GM12878 (cell line): ENCODE results near the gene LRRC30. TPM values are rescaled to one million over a fixed set of nuclear protein-coding genes. Genes with fewer than 3 reads are reported as not detected.

ENCODE experiments used
- ATAC-seq: fragments of 200-7000 bp; cut with Tn5 transposase; 3 replicates; pipeline ENCODE4 v1.9.1; 2020; ENCODE audit warnings: mild to moderate bottlenecking, moderate library complexity
- BruUV-seq: library from RNA; stranded (reverse); fragments of 400-500 nt; replicated peaks from 2 replicates; lab custom pipeline; 2021; lab: Mats Ljungman, UMichigan
- CTCF ChIA-PET: fragments of 300-600 bp; sonication (Branson Sonifier 250); formaldehyde crosslinking; extraction: SDS; loops from one replicate; lab custom pipeline; 2021; ENCODE audit warnings: inconsistent platforms; lab: Yijun Ruan, JAX
- POLR2A ChIA-PET: fragments of 350-600 bp; formaldehyde crosslinking; extraction: SDS; loops from one replicate; lab custom pipeline; 2021; ENCODE audit warnings: inconsistent platforms; lab: Charles Lee
- RAD21 ChIA-PET: fragments of 300-600 bp; sonication (Branson Sonifier 250); formaldehyde crosslinking; loops from one replicate; lab custom pipeline; 2023; ENCODE audit warnings: antibody characterized with exemption; ENCODE audit not compliant: unreplicated experiment; lab: Charles Lee
- SMC1A ChIA-PET: fragments of 300-600 bp; sonication (Branson Sonifier 250); formaldehyde crosslinking; loops from one replicate; lab custom pipeline; 2023; ENCODE audit not compliant: unreplicated experiment, uncharacterized antibody; lab: Charles Lee
- DNase-seq: peaks from one replicate; pipeline ENCODE4 v3.0.0-alpha.2; 2011; ENCODE audit warnings: low read depth, low spot score
- FAIRE-seq: peaks from 3 replicates; lab custom pipeline; 2011; peaks lifted over from hg19 to GRCh38; lab: Jason Lieb, UNC
- H2AFZ ChIP-seq: 2 replicates; pipeline ENCODE4 v1.6.0; 2011; ENCODE audit warnings: low read depth, low read length, control low read depth; ENCODE audit not compliant: control insufficient read depth
- H3K27ac ChIP-seq: 2 replicates; pipeline ENCODE4 v1.5.1; 2011; ENCODE audit warnings: control low read depth; ENCODE audit not compliant: control insufficient read depth, insufficient read depth
- H3K27me3 ChIP-seq, 2 experiments: replicated peaks in 1 of 2; 2 replicates each; pipeline versions ENCODE4 v1.6.0 to v1.6.1; 2011; ENCODE audit warnings: low read length in 1 of 2; ENCODE audit not compliant: control insufficient read depth in 2 of 2, insufficient read depth in 2 of 2
- H3K36me3 ChIP-seq, 2 experiments: 2 replicates each; pipeline ENCODE4 v1.5.1; 2011; ENCODE audit warnings: low read length in 1 of 2; ENCODE audit not compliant: control insufficient read depth in 2 of 2, insufficient read depth in 2 of 2
- H3K4me1 ChIP-seq: 2 replicates; pipeline ENCODE4 v1.6.1; 2011; ENCODE audit warnings: mild to moderate bottlenecking, low read length, moderate library complexity, mixed read lengths; ENCODE audit not compliant: control insufficient read depth, insufficient read depth
- H3K4me2 ChIP-seq: 2 replicates; pipeline ENCODE4 v1.6.0; 2011; ENCODE audit warnings: control low read depth; ENCODE audit not compliant: control insufficient read depth, insufficient read depth
- H3K4me3 ChIP-seq: fragments of 200-600 bp; sonication (generic); 2 replicates; pipeline ENCODE4 v1.5.1; 2016
- H3K79me2 ChIP-seq: 2 replicates; pipeline ENCODE4 v1.6.0; 2011; ENCODE audit warnings: low read length; ENCODE audit not compliant: control insufficient read depth, insufficient read depth
- H3K9ac ChIP-seq: 2 replicates; pipeline ENCODE4 v1.8.0; 2011; ENCODE audit warnings: low read length, control low read depth, mixed read lengths; ENCODE audit not compliant: control insufficient read depth, insufficient read depth
- H3K9me3 ChIP-seq: replicated peaks from 3 replicates; pipeline ENCODE4 v1.5.1; 2011; ENCODE audit warnings: mild to moderate bottlenecking, low read length; ENCODE audit not compliant: control insufficient read depth, insufficient read depth
- H4K20me1 ChIP-seq: 2 replicates; pipeline ENCODE4 v1.6.0; 2011; ENCODE audit not compliant: control insufficient read depth, insufficient read depth
- SIX5 ChIP-seq: IDR thresholded peaks from 2 replicates; pipeline ENCODE4 v1.6.1; 2011; ENCODE audit warnings: mild to moderate bottlenecking, low read depth, low read length, moderate library complexity; ENCODE audit not compliant: severe bottlenecking
- ZNF24 ChIP-seq: fragments of 450-650 bp; IDR thresholded peaks from 2 replicates; pipeline ENCODE4 v1.6.1; 2017; ENCODE audit warnings: antibody characterized with exemption, mild to moderate bottlenecking
- WGBS: methylation state at CpG from one replicate; pipeline ENCODE4 v1.1.6; 2016; ENCODE audit warnings: low lambda C conversion rate; ENCODE audit not compliant: insufficient replicate concordance, insufficient coverage; ENCODE audit errors: missing lambda C conversion rate; 5-methylcytosine and 5-hydroxymethylcytosine counted together
- in situ Hi-C: fragments of 300-500 bp; cut with MboI; formaldehyde crosslinking; loops from 9 replicates; pipeline ENCODE4 v1.14.3; 2018; ENCODE audit warnings: mixed read lengths
- intact Hi-C: fragments of 100-400 bp; cut with micrococcal nuclease; formaldehyde crosslinking; loops from one replicate; pipeline ENCODE4 v1.14.2; 2022; ENCODE audit not compliant: unreplicated experiment
- polyA plus RNA-seq, 11 experiments: library from polyadenylated mRNA; depleted of rRNA in 4 of 11; unstranded in 6 of 11; stranded (reverse) in 5 of 11; fragments of >200 nt; fragmentation: Nextera tagmentation in 4 of 11; fragmentation: Illumina TruSeq in 1 of 11; extraction: Ambion mirVana in 4 of 11; extraction: Trizol in 1 of 11; gene quantifications; 1 replicate in 1 of 11; 2 replicates in 10 of 11; pipeline versions ENCODE4 v1.2.1 to v1.2.3, GENCODE V29; 2011 to 2016; ENCODE audit warnings: inconsistent platforms in 2 of 11, missing spikeins in 2 of 11, low read depth in 1 of 11
- total RNA-seq, 4 experiments: library from RNA; depleted of rRNA in 3 of 4; stranded (reverse); fragments of >200 nt in 3 of 4; fragmentation: Illumina TruSeq in 1 of 4; extraction: Trizol in 1 of 4; gene quantifications; 2 replicates each; pipeline versions ENCODE4 v1.2.1 to v1.2.3, GENCODE V29; 2013 to 2021
- TF ChIP-seq, protein P1 (sequence below): fragments of 450-650 bp; IDR thresholded peaks from 2 replicates; pipeline ENCODE4 v1.6.1; 2017; ENCODE audit warnings: mild to moderate bottlenecking, moderate library complexity
- TF ChIP-seq, protein P2 (sequence below): fragments of 450-650 bp; IDR thresholded peaks from 2 replicates; pipeline ENCODE4 v1.6.1; 2017; ENCODE audit warnings: low read depth, mild to moderate bottlenecking, moderate library complexity

LRRC30 gene
- total and polyA plus RNA-seq, 10 of the 15 experiments (the other 5 are each of a cell fraction or from before 2014, with no cell fraction given): not detected

DNA sequence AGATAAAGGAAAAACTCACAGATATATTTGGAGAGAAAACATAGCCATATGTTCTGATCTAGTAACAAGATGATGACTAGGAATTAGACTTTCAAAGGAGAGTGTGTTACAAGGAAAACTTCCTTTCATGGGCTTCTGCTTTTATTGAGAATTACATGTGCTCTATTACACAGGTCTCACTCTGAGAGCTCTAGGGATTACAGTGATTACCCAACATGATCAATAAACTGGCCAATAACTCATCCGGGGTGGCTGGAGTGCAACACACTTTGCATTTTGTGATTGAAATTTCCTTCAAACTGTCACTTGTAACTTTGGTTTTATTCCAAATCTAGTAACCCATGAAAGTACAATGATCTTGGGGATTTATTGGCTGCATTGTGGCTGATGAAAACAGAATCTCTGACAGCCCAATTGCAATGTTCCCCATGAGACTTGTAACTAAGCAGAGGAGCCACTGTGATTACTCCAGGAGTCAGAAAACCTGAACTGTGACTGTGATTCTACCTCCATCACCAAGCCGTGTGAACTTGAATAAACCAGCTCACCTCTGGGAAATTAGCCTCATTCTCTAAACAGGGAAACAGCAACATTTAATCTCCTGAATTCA is 40.2 kb upstream of the LRRC30 start:
- WGBS: 13% methylated on average over 2 of the region's 2 CpGs
- Histone ChIP-seq H4K20me1 (no peaks in the 10 kb centered on the region), H3K79me2 (no peaks in the 10 kb centered on the region)
- TF ChIP-seq, protein P1, sequence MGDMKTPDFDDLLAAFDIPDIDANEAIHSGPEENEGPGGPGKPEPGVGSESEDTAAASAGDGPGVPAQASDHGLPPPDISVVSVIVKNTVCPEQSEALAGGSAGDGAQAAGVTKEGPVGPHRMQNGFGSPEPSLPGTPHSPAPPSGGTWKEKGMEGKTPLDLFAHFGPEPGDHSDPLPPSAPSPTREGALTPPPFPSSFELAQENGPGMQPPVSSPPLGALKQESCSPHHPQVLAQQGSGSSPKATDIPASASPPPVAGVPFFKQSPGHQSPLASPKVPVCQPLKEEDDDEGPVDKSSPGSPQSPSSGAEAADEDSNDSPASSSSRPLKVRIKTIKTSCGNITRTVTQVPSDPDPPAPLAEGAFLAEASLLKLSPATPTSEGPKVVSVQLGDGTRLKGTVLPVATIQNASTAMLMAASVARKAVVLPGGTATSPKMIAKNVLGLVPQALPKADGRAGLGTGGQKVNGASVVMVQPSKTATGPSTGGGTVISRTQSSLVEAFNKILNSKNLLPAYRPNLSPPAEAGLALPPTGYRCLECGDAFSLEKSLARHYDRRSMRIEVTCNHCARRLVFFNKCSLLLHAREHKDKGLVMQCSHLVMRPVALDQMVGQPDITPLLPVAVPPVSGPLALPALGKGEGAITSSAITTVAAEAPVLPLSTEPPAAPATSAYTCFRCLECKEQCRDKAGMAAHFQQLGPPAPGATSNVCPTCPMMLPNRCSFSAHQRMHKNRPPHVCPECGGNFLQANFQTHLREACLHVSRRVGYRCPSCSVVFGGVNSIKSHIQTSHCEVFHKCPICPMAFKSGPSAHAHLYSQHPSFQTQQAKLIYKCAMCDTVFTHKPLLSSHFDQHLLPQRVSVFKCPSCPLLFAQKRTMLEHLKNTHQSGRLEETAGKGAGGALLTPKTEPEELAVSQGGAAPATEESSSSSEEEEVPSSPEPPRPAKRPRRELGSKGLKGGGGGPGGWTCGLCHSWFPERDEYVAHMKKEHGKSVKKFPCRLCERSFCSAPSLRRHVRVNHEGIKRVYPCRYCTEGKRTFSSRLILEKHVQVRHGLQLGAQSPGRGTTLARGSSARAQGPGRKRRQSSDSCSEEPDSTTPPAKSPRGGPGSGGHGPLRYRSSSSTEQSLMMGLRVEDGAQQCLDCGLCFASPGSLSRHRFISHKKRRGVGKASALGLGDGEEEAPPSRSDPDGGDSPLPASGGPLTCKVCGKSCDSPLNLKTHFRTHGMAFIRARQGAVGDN: no peak
- TF ChIP-seq, protein P2, sequence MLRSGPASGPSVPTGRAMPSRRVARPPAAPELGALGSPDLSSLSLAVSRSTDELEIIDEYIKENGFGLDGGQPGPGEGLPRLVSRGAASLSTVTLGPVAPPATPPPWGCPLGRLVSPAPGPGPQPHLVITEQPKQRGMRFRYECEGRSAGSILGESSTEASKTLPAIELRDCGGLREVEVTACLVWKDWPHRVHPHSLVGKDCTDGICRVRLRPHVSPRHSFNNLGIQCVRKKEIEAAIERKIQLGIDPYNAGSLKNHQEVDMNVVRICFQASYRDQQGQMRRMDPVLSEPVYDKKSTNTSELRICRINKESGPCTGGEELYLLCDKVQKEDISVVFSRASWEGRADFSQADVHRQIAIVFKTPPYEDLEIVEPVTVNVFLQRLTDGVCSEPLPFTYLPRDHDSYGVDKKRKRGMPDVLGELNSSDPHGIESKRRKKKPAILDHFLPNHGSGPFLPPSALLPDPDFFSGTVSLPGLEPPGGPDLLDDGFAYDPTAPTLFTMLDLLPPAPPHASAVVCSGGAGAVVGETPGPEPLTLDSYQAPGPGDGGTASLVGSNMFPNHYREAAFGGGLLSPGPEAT: no peak
- TF ChIP-seq SIX5 (no peak), ZNF24 (no peak)
- TF ChIP-seq, all 136 proteins: peak for 0
- ChIA-PET SMC1A (no interaction called here), POLR2A (no interaction called here), RAD21 (no interaction called here), CTCF (interaction anchor here (1.0 kb wide), 2 partner anchors 13 to 271 kb away, joined by 3 read pairs; no protein-coding TSS in a partner anchor)
- H3K36me3 ChIP-seq: no peaks in the 10 kb centered on the region
- no peak overlapping the region for H3K27ac ChIP-seq
- H3K9me3 ChIP-seq: no peaks in the 10 kb centered on the region
- H3K4me3 ChIP-seq: no peak overlapping the region
- FAIRE-seq: no peak
- intact Hi-C loops: no loop called here
- no peak overlapping the region for H3K9ac ChIP-seq
- no peaks in the 10 kb centered on the region for H3K4me1 ChIP-seq
- in situ Hi-C loops: no loop called here
- H3K4me2 ChIP-seq: no peak overlapping the region
- DNase-seq: no peak
- no peaks in the 10 kb centered on the region for H3K27me3 ChIP-seq
- H2AFZ ChIP-seq: no peak overlapping the region
- no TSS peak for BruUV-seq
- no peak for ATAC-seq
